ENCODE data around the gene PPM1L. TPM values are rescaled to one million over a fixed set of nuclear protein-coding genes. Genes with fewer than 3 reads are reported as not detected.

The PPM1L gene
- total RNA-seq, 4 donors from 2014 or later, result 3.2 to 27.9 (median 16.4) TPM

DNA sequence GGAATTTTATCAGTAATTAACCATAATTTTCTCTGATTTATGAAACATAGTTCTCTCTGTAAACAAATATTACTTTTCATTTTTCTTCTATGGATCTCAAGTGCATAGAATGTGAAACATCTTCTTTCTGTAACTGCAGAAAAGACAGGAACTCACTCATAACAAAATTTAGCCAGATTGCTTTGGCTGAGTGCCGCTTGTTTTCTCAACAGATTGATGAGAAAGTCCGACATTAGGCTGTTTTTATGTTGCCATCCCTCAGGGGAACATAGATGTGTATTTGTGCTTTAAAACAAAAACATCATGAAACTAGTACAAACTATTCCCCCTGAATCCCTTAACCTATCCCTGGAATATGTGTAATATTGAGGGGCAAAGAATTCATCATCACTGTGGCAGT lies 194.9 kb downstream of the PPM1L start:
- no peaks in the 10 kb centered on the region for H3K4me1 ChIP-seq
- H3K27me3 ChIP-seq, result no peaks in the 10 kb centered on the region
- no peaks in the 10 kb centered on the region for H3K9me3 ChIP-seq
- intact Hi-C loops (cut with DNase I; ENCODE audit: low total_unique reads), result no loop called here
- H3K36me3 ChIP-seq, result no peaks in the 10 kb centered on the region
- H3K4me3 ChIP-seq, result no peak overlapping the region
- no peak overlapping the region for H3K27ac ChIP-seq
- no peak for DNase-seq
- no peak for TF ChIP-seq POLR2A (IDR thresholded peaks at IDR 0.05)
- TF ChIP-seq, protein P1, sequence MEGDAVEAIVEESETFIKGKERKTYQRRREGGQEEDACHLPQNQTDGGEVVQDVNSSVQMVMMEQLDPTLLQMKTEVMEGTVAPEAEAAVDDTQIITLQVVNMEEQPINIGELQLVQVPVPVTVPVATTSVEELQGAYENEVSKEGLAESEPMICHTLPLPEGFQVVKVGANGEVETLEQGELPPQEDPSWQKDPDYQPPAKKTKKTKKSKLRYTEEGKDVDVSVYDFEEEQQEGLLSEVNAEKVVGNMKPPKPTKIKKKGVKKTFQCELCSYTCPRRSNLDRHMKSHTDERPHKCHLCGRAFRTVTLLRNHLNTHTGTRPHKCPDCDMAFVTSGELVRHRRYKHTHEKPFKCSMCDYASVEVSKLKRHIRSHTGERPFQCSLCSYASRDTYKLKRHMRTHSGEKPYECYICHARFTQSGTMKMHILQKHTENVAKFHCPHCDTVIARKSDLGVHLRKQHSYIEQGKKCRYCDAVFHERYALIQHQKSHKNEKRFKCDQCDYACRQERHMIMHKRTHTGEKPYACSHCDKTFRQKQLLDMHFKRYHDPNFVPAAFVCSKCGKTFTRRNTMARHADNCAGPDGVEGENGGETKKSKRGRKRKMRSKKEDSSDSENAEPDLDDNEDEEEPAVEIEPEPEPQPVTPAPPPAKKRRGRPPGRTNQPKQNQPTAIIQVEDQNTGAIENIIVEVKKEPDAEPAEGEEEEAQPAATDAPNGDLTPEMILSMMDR (IDR thresholded peaks at IDR 0.05), result no peak

DNA sequence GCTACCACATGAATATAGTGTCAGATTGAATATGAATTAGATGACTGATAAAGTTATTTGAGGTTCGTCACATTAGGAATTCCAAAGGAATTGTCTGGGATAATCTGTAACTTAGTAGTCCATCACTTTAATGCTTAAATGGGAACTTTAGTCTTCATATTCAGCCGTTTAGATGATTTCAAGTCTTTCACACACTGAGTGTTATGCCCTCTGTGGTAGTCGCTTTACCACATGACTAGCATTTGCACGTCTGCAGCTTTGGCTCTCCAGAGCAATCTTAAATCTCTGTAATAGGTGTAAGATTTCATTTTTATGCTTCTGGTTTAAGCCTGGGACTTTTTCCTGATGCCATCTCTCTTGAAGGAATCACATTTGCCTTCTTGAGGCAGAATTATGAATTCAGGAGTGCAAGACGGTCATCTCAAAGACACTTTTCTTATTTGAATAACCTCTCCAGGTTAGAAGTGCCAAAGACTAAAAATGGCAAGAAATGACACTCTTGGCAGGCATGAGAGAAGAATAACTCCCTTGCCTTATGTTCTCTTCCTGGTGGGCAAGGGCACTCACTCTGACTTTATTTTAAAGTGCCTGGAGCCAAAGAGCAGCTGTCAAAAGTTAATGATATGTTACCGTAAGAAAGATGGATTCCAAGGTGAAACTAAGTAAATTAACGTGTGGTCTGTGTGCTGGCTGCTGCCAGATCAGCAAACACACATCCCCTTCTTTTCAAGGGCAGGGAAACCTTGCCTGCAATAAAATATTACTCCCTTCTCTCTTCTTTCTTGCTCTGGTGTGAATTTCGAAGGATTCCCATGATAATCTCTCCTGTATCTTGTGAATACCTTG lies 195.8 kb downstream of the PPM1L start:
- intact Hi-C loops (cut with DNase I; ENCODE audit: low total_unique reads), result no loop called here
- H3K4me1 ChIP-seq, result no peaks in the 10 kb centered on the region
- no peaks in the 10 kb centered on the region for H3K36me3 ChIP-seq
- no peak overlapping the region for H3K4me3 ChIP-seq
- H3K27me3 ChIP-seq, result no peaks in the 10 kb centered on the region
- no peak for DNase-seq
- H3K27ac ChIP-seq, result no peak overlapping the region
- TF ChIP-seq, protein P1 (IDR thresholded peaks at IDR 0.05), result no peak
- TF ChIP-seq POLR2A (IDR thresholded peaks at IDR 0.05), result no peak
- no peaks in the 10 kb centered on the region for H3K9me3 ChIP-seq

DNA sequence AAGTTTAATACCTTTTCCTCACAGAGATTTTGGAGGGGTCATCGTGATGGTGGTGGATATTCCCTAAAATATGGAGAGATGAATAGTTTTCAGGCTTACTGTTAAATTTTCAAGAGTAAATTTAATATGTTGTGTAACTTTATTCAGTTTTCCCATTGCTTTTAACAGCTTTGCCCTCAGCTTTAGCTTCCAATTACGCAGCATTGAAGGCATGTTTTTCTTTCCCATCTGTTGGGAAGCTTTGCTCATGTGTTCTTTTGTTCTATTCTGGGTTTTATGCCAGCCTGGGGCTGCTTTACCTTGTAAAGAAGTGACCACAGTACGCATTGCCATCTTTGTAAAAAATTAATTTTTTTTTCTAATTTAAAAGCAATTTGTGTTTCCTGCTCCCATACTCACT lies 197.7 kb downstream of the PPM1L start:
- intact Hi-C loops (cut with DNase I; ENCODE audit: low total_unique reads), result no loop called here
- Histone ChIP-seq H3K4me1 (no peaks in the 10 kb centered on the region), H3K9me3 (no peaks in the 10 kb centered on the region), H3K27ac (no peak overlapping the region), H3K36me3 (no peaks in the 10 kb centered on the region), H3K4me3 (no peak overlapping the region), H3K27me3 (no peaks in the 10 kb centered on the region)
- DNase-seq, result no peak
- TF ChIP-seq, protein P1 (IDR thresholded peaks at IDR 0.05), result no peak
- no peak for TF ChIP-seq POLR2A (IDR thresholded peaks at IDR 0.05)

DNA sequence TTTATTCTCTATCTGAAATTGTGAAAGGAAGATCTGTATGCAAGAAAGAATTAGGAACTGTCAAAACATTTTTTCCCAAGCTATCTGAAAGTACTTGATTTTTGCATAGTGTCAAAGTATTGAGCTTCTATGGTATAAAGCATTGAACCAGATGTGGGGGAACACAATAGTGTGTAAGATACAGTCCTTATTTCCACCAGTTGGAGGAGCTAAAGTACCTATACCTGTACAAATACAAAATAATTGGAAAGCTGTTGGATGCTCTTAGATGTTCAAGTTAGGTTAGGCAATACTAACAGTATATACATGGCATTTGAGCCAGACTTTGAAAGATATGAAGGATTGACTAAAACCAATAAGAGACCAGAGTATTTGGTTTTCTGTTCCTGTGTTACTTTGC lies 200.8 kb downstream of the PPM1L start:
- no peaks in the 10 kb centered on the region for H3K4me1 ChIP-seq
- intact Hi-C loops (cut with DNase I; ENCODE audit: low total_unique reads), result no loop called here
- no peak for DNase-seq
- H3K9me3 ChIP-seq, result no peaks in the 10 kb centered on the region
- no peak for TF ChIP-seq POLR2A (IDR thresholded peaks at IDR 0.05)
- TF ChIP-seq, protein P1 (IDR thresholded peaks at IDR 0.05), result peak in 1 of 4 experiments; percentile 39
- H3K27me3 ChIP-seq, result no peaks in the 10 kb centered on the region
- no peak overlapping the region for H3K27ac ChIP-seq
- no peak overlapping the region for H3K4me3 ChIP-seq
- H3K36me3 ChIP-seq, result no peaks in the 10 kb centered on the region

DNA sequence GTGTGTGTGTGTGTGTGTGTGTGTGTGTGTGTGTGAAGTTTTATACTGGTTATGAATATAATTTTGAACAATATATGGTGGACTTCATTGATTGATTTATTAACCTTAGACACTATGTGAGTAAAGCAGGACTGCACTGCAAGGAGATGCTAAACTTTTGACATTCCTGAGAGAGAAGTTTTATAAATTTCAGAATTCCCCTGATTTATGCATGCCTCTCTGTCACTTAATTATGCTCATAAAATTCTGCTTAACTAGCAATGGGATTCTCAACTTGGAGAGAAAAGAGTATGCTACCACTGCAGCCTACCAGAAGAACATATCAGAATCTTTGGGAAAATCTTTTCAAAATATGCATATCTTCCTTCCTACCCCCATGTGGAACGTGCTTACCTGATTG lies 204.5 kb downstream of the PPM1L start:
- intact Hi-C loops (cut with DNase I; ENCODE audit: low total_unique reads), result no loop called here
- no peaks in the 10 kb centered on the region for H3K9me3 ChIP-seq
- no peaks in the 10 kb centered on the region for H3K36me3 ChIP-seq
- H3K27me3 ChIP-seq, result no peaks in the 10 kb centered on the region
- H3K4me1 ChIP-seq, result no peaks in the 10 kb centered on the region
- no peak overlapping the region for H3K27ac ChIP-seq
- no peak overlapping the region for H3K4me3 ChIP-seq
- no peak for DNase-seq
- TF ChIP-seq, protein P1 (IDR thresholded peaks at IDR 0.05), result no peak
- no peak for TF ChIP-seq POLR2A (IDR thresholded peaks at IDR 0.05)
